Mucosa of descending colon (tissue), 3 donors: Measurements from ENCODE around the gene HAGH. TPM values are rescaled to one million over a fixed set of nuclear protein-coding genes. Genes with fewer than 3 reads are reported as not detected.

ENCODE experiments used
- ATAC-seq: fragments of 200-7000 bp; cut with Tn5 transposase; one replicate; pipeline ENCODE4 v1.9.1; 2020; ENCODE audit warnings: mild to moderate bottlenecking, moderate library complexity
- DNase-seq, 3 donors: peaks; one replicate each; pipeline ENCODE4 v3.0.0-alpha.2; 2020
- H3K36me3 ChIP-seq: fragments of 200-600 bp; one replicate; pipeline ENCODE4 v1.8.0; 2021; ENCODE audit warnings: low read depth, mild to moderate bottlenecking
- H3K4me1 ChIP-seq: fragments of 200-600 bp; one replicate; pipeline ENCODE4 v1.8.0; 2021; ENCODE audit warnings: low read depth, mild to moderate bottlenecking
- H3K4me3 ChIP-seq: fragments of 200-600 bp; one replicate; pipeline ENCODE4 v1.8.0; 2021; ENCODE audit warnings: mild to moderate bottlenecking
- H3K9me3 ChIP-seq: fragments of 200-600 bp; one replicate; pipeline ENCODE4 v1.8.0; 2021; ENCODE audit warnings: mild to moderate bottlenecking
- intact Hi-C, 2 donors: fragments of 100-400 bp; cut with DNase I in 1 of 2; cut with micrococcal nuclease in 1 of 2; formaldehyde crosslinking; loops; one replicate each; pipeline versions ENCODE4 v1.11.0 to v1.11.1; 2022; cut with DNase I, micrococcal nuclease
- total RNA-seq, 3 donors: library from RNA; stranded (reverse); fragmentation: NEBNext Ultra II Directional in 2 of 3; extraction: Animal tissue kit (Norgen Biotek cat#: 25700) in 2 of 3; gene quantifications; one replicate each; pipeline versions ENCODE4 v1.2.1 to v1.2.4, GENCODE V29; 2021 to 2023
- TF ChIP-seq, protein P1 (sequence below): fragments of 200-600 bp; IDR thresholded peaks from one replicate; pipeline ENCODE4 v1.8.0; 2022; ENCODE audit warnings: antibody characterized with exemption, mild to moderate bottlenecking
- donor health status: DM: no; HTN: no; CAD: no; lungs with moderate emphysema.
- donor health status: DM: no; HTN: no; CAD: no.
- donor health status: DM: no; HTN: yes; CAD: no.

HAGH gene
- total RNA-seq, 3 donors from 2014 or later, result 63.4 to 94.8 (median 68.0) TPM

DNA sequence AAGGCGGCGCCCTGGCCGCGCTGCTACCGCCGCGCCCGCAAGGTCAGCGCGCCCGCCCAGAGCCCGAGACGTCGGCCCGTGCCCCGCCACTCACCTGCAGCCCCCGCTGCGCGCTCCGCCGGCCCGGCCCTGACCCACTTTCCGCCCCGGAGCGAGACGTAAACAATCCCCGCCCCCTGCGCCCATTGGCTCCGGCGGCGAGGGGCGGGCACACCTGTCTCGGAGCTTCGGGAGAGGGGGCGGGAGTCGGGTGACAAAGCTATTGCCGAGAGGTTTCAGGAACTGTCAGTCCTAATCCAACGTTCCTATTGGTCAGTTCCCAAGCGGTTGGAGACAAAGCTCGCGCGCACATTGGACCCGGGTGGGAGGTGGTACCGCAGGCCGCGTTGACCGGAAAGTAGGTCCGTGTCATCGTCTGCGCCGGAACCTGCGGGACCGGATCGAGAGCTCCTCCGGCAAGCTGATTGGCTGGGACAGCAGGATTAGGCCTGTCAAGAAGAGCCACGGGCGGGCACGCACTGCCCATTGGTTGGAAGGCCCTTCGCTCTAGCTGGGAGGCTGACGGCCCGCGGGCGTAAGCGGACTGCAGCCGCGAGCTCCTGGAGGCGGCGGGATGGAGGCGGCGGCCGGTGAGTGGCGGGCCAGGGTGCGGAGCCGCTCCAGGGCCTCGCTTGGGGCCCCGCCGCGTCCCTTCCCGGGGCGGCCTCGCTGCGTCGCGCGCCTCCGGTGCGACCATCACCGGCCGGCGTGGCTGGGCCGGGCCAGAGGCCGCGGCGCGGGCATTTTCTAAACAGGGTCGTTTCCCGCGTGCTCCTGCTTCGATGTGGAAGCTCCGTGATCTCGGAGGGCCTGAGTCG lies 44.0 kb downstream of the HAGH start, which contains the start of the genes NUBP2 and SPSB3:
NUBP2 (plus strand) TSS at position 553 of the 857 bp plus-strand sequence; CDS start at position 614, 61 bp downstream.
SPSB3 (minus strand) TSS at position 164 of the 857 bp plus-strand sequence. CDS start 1,088 bp downstream, outside the sequence.
- Histone ChIP-seq H3K9me3 (no peaks in the 10 kb centered on the region), H3K4me1 (peaks cover 17% of the 10 kb centered on the region), H3K4me3 (peak within 1 kb of the TSS; percentile 69), H3K36me3 (peaks cover 6% of the 10 kb centered on the region)
- ATAC-seq (peak; percentile 91), DNase-seq (peak; percentile 99 to 100 (median 99))
- TF ChIP-seq, protein P1, sequence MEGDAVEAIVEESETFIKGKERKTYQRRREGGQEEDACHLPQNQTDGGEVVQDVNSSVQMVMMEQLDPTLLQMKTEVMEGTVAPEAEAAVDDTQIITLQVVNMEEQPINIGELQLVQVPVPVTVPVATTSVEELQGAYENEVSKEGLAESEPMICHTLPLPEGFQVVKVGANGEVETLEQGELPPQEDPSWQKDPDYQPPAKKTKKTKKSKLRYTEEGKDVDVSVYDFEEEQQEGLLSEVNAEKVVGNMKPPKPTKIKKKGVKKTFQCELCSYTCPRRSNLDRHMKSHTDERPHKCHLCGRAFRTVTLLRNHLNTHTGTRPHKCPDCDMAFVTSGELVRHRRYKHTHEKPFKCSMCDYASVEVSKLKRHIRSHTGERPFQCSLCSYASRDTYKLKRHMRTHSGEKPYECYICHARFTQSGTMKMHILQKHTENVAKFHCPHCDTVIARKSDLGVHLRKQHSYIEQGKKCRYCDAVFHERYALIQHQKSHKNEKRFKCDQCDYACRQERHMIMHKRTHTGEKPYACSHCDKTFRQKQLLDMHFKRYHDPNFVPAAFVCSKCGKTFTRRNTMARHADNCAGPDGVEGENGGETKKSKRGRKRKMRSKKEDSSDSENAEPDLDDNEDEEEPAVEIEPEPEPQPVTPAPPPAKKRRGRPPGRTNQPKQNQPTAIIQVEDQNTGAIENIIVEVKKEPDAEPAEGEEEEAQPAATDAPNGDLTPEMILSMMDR, result peak; percentile 27
- intact Hi-C loops, result no loop called here

DNA sequence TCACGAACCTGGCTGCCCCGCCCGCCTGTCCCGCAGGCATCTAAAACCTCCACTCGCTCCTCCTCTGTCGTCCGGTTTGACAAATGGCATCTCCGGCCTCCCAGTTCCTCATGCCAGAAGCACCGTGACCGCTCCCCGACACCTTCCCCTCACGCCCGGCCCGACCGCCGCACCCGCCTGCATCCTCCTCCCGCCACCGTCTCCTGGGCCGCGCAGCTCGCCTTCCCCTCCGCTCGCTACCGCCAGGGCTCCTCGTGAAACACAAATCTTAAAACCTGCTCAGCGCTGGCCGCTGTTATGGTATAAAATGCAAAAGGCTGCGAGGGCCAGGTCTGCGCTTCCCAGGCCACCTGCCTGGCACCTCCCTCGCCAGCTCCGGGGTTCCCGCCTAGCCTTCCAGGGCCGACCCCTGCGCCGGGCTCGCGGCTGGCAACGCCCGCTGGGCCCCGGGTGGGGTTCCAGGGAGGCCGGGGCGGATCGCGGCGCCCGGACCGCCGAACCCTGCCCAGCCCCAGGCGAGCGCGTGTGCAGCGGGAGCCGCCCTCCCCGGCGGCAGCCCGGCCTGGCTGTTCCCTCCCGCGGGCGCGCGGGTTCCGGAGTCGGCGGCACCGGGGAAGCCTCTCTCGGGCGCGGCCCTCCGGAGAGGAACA lies 44.7 kb downstream of the HAGH start:
- ATAC-seq, result peak; percentile 50
- peaks cover 17% of the 10 kb centered on the region for H3K4me1 ChIP-seq
- peak in 1 of 3 donors; percentile 63 for DNase-seq
- intact Hi-C loops, result no loop called here
- no peaks in the 10 kb centered on the region for H3K9me3 ChIP-seq
- peak overlapping the region; percentile 69 for H3K4me3 ChIP-seq
- TF ChIP-seq, protein P1, result peak; percentile 10
- peaks cover 9% of the 10 kb centered on the region for H3K36me3 ChIP-seq

DNA sequence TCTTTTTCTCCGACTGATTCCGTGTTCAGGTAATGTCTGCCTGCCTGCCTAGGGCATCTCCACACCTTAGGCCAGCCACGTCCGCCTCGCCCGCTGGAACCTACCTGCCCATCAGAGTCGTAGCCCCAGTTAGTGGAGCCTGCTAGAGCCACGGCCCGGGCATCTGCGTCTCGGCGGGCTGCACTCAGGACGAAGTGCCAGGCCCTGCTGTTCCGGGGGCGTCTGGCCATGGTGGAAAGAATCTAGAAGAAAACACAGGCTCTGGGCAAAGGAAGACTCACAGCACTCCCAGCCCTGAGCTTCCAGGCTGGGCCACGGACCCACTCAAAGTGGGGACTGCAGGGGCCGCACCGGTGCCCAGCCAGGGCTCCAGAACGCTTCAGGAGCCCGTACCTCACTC lies 45.4 kb downstream of the HAGH start:
- ATAC-seq, result no peak
- Histone ChIP-seq H3K4me3 (peak overlapping the region; percentile 69), H3K4me1 (peaks cover 17% of the 10 kb centered on the region), H3K9me3 (no peaks in the 10 kb centered on the region), H3K36me3 (peaks cover 9% of the 10 kb centered on the region)
- DNase-seq, result peak in 1 of 3 donors; percentile 36
- TF ChIP-seq, protein P1, result no peak
- intact Hi-C loops, result no loop called here

DNA sequence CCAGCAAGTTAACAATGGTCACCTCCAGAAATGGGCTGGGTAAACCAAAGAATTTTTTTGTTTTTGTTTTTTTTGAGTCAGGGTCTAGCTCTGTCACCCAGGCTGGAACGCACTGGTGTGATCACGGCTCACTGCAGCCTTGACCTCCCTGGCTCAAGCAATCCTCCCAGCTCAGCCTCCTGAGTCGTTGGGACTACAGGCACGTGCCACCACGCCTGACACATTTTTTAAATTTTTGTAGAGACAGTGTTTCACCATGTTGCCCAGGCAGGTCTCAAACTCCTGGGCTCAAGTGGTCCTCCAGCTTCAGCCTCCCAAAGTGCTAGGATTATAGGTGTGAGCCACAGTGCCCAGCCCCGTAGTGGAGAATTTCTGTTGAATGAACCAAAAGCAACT lies 46.0 kb downstream of the HAGH start:
- peaks cover 17% of the 10 kb centered on the region for H3K4me1 ChIP-seq
- DNase-seq, result peak in 1 of 3 donors; percentile 14
- no peak for ATAC-seq

More for the DNA sequence above, 46.0 kb downstream of the HAGH start:
- Histone ChIP-seq H3K9me3 (no peaks in the 10 kb centered on the region), H3K36me3 (peaks cover 9% of the 10 kb centered on the region), H3K4me3 (no peak overlapping the region)
- TF ChIP-seq, protein P1, result no peak
- intact Hi-C loops, result no loop called here
